ENCODE results near the gene CXXC5. TPM values are rescaled to one million over a fixed set of nuclear protein-coding genes. Genes with fewer than 3 reads are reported as not detected.

CXXC5 gene
- total and polyA plus RNA-seq, 7 donors, result 15.7 to 30.0 (median 19.9) TPM

- Histone ChIP-seq H3K9me3 (no peaks in the 10 kb centered on the region), H3K4me1 (peaks cover 0 to 63% (median 55%) of the 10 kb centered on the region in 4 donors), H3K4me3 (peak overlapping the region; percentile 65 to 92 (median 76)), H3K36me3 (no peaks in the 10 kb centered on the region), H3K27me3 (peaks cover 0 to 20% (median 0%) of the 10 kb centered on the region in 3 donors), H3K27ac (peak overlapping the region; percentile 92 to 95 (median 94))
- TF ChIP-seq, protein P1, sequence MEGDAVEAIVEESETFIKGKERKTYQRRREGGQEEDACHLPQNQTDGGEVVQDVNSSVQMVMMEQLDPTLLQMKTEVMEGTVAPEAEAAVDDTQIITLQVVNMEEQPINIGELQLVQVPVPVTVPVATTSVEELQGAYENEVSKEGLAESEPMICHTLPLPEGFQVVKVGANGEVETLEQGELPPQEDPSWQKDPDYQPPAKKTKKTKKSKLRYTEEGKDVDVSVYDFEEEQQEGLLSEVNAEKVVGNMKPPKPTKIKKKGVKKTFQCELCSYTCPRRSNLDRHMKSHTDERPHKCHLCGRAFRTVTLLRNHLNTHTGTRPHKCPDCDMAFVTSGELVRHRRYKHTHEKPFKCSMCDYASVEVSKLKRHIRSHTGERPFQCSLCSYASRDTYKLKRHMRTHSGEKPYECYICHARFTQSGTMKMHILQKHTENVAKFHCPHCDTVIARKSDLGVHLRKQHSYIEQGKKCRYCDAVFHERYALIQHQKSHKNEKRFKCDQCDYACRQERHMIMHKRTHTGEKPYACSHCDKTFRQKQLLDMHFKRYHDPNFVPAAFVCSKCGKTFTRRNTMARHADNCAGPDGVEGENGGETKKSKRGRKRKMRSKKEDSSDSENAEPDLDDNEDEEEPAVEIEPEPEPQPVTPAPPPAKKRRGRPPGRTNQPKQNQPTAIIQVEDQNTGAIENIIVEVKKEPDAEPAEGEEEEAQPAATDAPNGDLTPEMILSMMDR (IDR thresholded peaks at IDR 0.05), result no peak
- no peak for TF ChIP-seq EP300 (IDR thresholded peaks at IDR 0.05)
- TF ChIP-seq POLR2AphosphoS5 (IDR thresholded peaks at IDR 0.05), result no peak
- TF ChIP-seq POLR2A (IDR thresholded peaks at IDR 0.05), result no peak
- WGBS, 2 donors, result 17 to 18% methylated on average over 46 of the region's 46 CpGs
- intact Hi-C loops (cut with DNase I), result loop anchor here (1.0 kb wide), 1 partner anchor 9 kb away; no protein-coding TSS in a partner anchor
- DNase-seq, result peak; percentile 62
These were observed 494 bp upstream of the CXXC5 start for GRCh38 chr5:139647506-139648204.

- WGBS, 2 donors, result 0 to 1% methylated on average over 77 of the region's 77 CpGs
- Histone ChIP-seq H3K27ac (peak overlapping the region; percentile 92 to 95 (median 94)), H3K27me3 (peaks cover 0 to 20% (median 0%) of the 10 kb centered on the region in 3 donors), H3K4me1 (peaks cover 0 to 71% (median 69%) of the 10 kb centered on the region in 4 donors), H3K9me3 (no peaks in the 10 kb centered on the region), H3K4me3 (peak overlapping the region; percentile 65 to 92 (median 76)), H3K36me3 (no peaks in the 10 kb centered on the region)
- TF ChIP-seq EP300 (IDR thresholded peaks at IDR 0.05) (no peak), POLR2AphosphoS5 (IDR thresholded peaks at IDR 0.05) (no peak)
- TF ChIP-seq, protein P1 (IDR thresholded peaks at IDR 0.05), result no peak
- DNase-seq, result peak; percentile 69
- intact Hi-C loops (cut with DNase I), result no loop called here
These were observed 1.2 kb downstream of the CXXC5 start for GRCh38 chr5:139649082-139649991.

DNA sequence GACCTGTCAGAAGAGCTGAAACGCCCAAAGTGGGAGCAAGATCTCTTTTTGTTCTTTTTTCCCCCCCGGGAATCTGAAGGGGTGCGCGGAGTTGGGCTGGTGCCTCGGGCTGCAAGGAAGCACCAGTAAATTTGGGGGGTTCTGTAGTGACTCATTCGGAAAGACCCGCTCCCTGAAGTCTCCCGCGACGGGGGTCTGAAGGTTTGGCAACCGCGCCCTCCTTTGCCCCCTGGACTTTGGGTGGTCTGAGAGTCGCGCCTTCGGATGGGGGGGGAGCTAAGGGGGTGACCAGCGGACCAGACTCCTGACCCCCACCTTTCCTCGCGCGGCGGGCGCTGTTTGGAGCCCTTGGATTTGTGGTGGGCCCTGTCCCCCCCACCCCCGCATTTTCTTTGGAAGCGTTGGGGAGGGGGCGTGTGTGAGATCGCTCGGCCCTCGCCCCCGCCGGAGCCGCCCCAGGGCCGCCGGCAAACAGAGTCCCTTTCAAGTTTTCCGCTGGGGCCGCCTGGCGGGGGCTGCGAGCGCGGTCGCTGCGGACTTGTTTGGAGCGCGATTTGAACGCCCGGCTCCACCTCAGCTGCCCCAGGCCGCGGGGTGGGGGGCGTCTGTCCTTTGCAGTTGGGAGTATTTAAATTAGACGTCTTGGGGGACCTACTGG lies 2.0 kb downstream of the CXXC5 start:
- Histone ChIP-seq H3K36me3 (no peaks in the 10 kb centered on the region), H3K4me1 (peaks cover 0 to 79% (median 77%) of the 10 kb centered on the region in 4 donors), H3K9me3 (no peaks in the 10 kb centered on the region), H3K27me3 (peaks cover 0 to 20% (median 0%) of the 10 kb centered on the region in 3 donors), H3K4me3 (peak overlapping the region; percentile 65 to 92 (median 76)), H3K27ac (peak overlapping the region; percentile 92 to 95 (median 94))
- WGBS, 2 donors, result 1% methylated on average over 48 of the region's 48 CpGs
- peak; percentile 75 for DNase-seq
- TF ChIP-seq POLR2A (IDR thresholded peaks at IDR 0.05), result no peak
- TF ChIP-seq, protein P1 (IDR thresholded peaks at IDR 0.05), result peak in 2 of 4 experiments; percentile 33 to 36
- no peak for TF ChIP-seq EP300 (IDR thresholded peaks at IDR 0.05)
- no peak for TF ChIP-seq POLR2AphosphoS5 (IDR thresholded peaks at IDR 0.05)
- intact Hi-C loops (cut with DNase I), result no loop called here

DNA sequence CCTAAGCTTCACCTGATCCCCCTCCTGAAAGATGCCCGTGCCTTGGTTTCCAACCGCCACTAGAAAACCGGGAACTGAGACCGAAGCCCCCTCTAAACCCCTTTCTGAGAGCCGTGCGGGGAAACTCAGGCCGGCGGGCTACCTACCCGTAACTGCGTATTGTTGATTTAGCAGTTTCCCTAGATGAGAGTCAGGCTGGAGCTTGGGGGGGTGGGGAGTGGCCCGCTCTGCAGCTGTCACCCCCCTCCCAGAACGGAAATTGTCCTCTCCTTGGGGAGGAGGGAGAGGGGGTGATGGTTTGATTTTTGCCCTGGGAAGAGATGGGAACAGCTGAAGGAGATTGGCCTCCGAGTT lies 2.5 kb downstream of the CXXC5 start:
- Histone ChIP-seq H3K4me1 (peaks cover 0 to 84% (median 82%) of the 10 kb centered on the region in 4 donors), H3K36me3 (no peaks in the 10 kb centered on the region), H3K27ac (peak overlapping the region; percentile 92 to 95 (median 94)), H3K4me3 (peak overlapping the region; percentile 65 to 92 (median 76)), H3K9me3 (no peaks in the 10 kb centered on the region), H3K27me3 (peaks cover 0 to 20% (median 0%) of the 10 kb centered on the region in 3 donors)
- intact Hi-C loops (cut with DNase I), result no loop called here
- 6 to 12% methylated on average over 13 of the region's 13 CpGs for WGBS, 2 donors
- no peak for TF ChIP-seq EP300 (IDR thresholded peaks at IDR 0.05)
- no peak for TF ChIP-seq POLR2AphosphoS5 (IDR thresholded peaks at IDR 0.05)
- TF ChIP-seq, protein P1 (IDR thresholded peaks at IDR 0.05), result no peak
- no peak for TF ChIP-seq POLR2A (IDR thresholded peaks at IDR 0.05)
- DNase-seq, result peak; percentile 68

Measured in sigmoid colon (tissue), 7 donors.